Activated CD4-positive, alpha-beta T cell treated with anti-CD3 and anti-CD28 coated beads, Interleukin-10, Interleukin-2, amounts not matched to agents 100 ng/mL and 50 ng/mL, durations not matched to agents 16 hours and 8 hours (primary cell): ENCODE data around the gene FAM151B.
"Not testable (repeated sequence)": the region's sequence is repeated elsewhere in the genome, so short reads cannot be mapped to it uniquely, and the experiment has no call there.

Source experiments
- DNase-seq: peaks from one replicate; pipeline ENCODE4 v3.0.0-alpha.2; 2020

Gene FAM151B

GRCh38 chr5:80504833-80505232 is 16.9 kb downstream of the FAM151B start:
- DNase-seq, result no peak

- no peak for DNase-seq
These were observed 19.8 kb downstream of the FAM151B start for GRCh38 chr5:80507663-80508062.

GRCh38 chr5:80508844-80509243 is 20.9 kb downstream of the FAM151B start:
- DNase-seq, result no peak

GRCh38 chr5:80509362-80509761 is 21.5 kb downstream of the FAM151B start:
- no peak for DNase-seq

- peak; percentile 43 for DNase-seq
These were observed 28.9 kb downstream of the FAM151B start for GRCh38 chr5:80516826-80517225.

GRCh38 chr5:80540691-80541090 is 52.8 kb downstream of the FAM151B start:
- no peak for DNase-seq

- peak; percentile 35 for DNase-seq
These were observed 53.5 kb downstream of the FAM151B start for GRCh38 chr5:80541392-80541791.

- DNase-seq, result no peak
These were observed 66.7 kb downstream of the FAM151B start for GRCh38 chr5:80554646-80555045.

GRCh38 chr5:80555099-80555498 is 67.2 kb downstream of the FAM151B start:
- no peak for DNase-seq

GRCh38 chr5:80559244-80559643 is 71.3 kb downstream of the FAM151B start:
- no peak for DNase-seq

- DNase-seq, result no peak
These were observed 77.4 kb downstream of the FAM151B start for GRCh38 chr5:80565330-80565729.

- DNase-seq, result no peak
These were observed 78.9 kb downstream of the FAM151B start for GRCh38 chr5:80566711-80567259.

GRCh38 chr5:80568251-80568650 is 80.4 kb downstream of the FAM151B start:
- DNase-seq, result no peak

- DNase-seq, result no peak
These were observed 81.4 kb downstream of the FAM151B start for GRCh38 chr5:80569086-80569960.

GRCh38 chr5:80569961-80570786 is 82.3 kb downstream of the FAM151B start, which contains the start of gene ANKRD34B:
Gene ANKRD34B, minus strand, starts transcription at chr5:80570280. Its CDS starts 10,261 bp downstream, at chr5:80560019.
- peak; percentile 63 for DNase-seq

- no peak for DNase-seq
These were observed 85.2 kb downstream of the FAM151B start for GRCh38 chr5:80573062-80573461.

- DNase-seq, result peak; percentile 42
These were observed 88.5 kb downstream of the FAM151B start for GRCh38 chr5:80576383-80576782.

- no peak for DNase-seq
These were observed 89.8 kb downstream of the FAM151B start for GRCh38 chr5:80577707-80578106.

GRCh38 chr5:80579050-80579449 is 91.2 kb downstream of the FAM151B start:
- DNase-seq, result no peak

- not testable (repeated sequence) for DNase-seq
These were observed 92.4 kb downstream of the FAM151B start for GRCh38 chr5:80580291-80580690.

GRCh38 chr5:80584770-80585169 is 96.9 kb downstream of the FAM151B start:
- DNase-seq, result no peak

- DNase-seq, result no peak
These were observed 101.1 kb downstream of the FAM151B start for GRCh38 chr5:80588858-80589540.

- DNase-seq, result no peak
These were observed 102.9 kb downstream of the FAM151B start for GRCh38 chr5:80590766-80591165.
